ENCODE measurements around the gene RAB11FIP3. TPM values are rescaled to one million over a fixed set of nuclear protein-coding genes. Genes with fewer than 3 reads are reported as not detected.

The RAB11FIP3 gene
- total RNA-seq, 1 donor from 2014 or later, result 81.5 TPM

DNA sequence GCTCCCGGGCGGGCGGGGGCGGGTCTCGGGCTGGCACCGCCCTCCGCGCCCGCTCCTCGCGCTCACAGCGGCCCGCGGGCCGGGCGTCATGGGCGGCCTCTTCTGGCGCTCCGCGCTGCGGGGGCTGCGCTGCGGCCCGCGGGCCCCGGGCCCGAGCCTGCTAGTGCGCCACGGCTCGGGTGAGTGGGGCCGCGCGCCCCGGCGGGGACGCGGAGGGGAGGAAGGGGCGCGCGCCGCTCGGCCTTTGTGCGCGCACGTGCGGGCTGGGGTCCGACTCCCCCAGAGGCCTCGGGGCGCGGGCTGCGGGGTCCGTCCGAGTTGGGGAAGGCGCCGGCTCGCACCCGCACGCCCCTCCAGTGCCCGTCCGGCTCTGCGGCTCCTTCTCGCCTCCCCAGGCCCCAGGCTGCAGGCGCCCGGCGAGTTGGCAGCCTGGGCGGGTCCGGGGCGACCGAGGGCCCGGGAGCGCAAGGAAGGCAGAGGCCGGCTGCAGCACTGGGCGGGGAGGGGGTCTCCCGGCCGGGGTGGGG is 28.3 kb upstream of the RAB11FIP3 start, which contains the start of gene NME4:
Gene NME4, plus strand, starts transcription at position 65 of the 527 bp plus-strand sequence. Its CDS starts 24 bp downstream, at position 89.
- peak within 1 kb of the TSS; percentile 80 for H3K27ac Mint-ChIP-seq (ENCODE audit: unreplicated experiment)
- DNase-seq (ENCODE audit: low spot score), result peak; percentile 56
- H3K27me3 Mint-ChIP-seq (ENCODE audit: unreplicated experiment), result peaks cover 9% of the 10 kb centered on the region
- peak within 1 kb of the TSS; percentile 95 for H3K4me3 Mint-ChIP-seq (ENCODE audit: unreplicated experiment)
- no peaks in the 10 kb centered on the region for H3K9me3 Mint-ChIP-seq (ENCODE audit: unreplicated experiment)
- H3K36me3 Mint-ChIP-seq (ENCODE audit: low read depth, unreplicated experiment), result peaks cover 4% of the 10 kb centered on the region
- TF ChIP-seq CTCF (IDR thresholded peaks at IDR 0.05; ENCODE audit: unreplicated experiment), result no peak
- peaks cover 10% of the 10 kb centered on the region for H3K4me1 Mint-ChIP-seq (ENCODE audit: unreplicated experiment)

DNA sequence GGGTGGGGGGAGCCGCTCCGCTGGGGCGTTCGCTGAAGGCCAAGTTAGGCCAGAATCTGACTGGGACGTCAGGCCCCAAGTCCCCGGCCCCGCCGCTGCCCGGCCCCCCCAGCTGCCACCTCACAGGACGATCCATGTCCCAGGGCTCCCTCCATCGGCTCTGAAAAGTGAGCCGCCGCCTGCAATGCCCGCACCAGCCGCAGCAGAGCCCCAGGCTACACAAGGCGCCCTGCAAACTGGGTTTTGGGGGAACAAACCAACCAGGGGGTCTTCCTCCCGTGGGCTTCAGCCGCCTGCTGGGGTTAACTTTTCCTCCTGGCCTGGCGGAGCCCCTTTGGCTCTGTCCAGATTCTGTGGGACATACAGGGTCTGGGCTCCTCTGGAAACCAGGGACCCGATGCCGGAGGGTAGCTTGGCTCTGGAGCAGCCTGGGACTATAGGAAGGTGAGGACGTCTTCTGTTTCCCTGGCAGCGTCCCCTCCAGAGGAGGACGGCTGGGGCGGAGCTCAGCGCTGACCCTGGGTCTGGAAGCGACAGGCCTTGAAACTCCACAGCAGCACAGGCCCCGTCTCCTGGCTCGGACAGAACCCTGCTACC is 27.6 kb upstream of the RAB11FIP3 start:
- H3K27ac Mint-ChIP-seq (ENCODE audit: unreplicated experiment), result no peak overlapping the region
- no peak for TF ChIP-seq CTCF (IDR thresholded peaks at IDR 0.05; ENCODE audit: unreplicated experiment)
- H3K4me1 Mint-ChIP-seq (ENCODE audit: unreplicated experiment), result peaks cover 10% of the 10 kb centered on the region
- H3K9me3 Mint-ChIP-seq (ENCODE audit: unreplicated experiment), result no peaks in the 10 kb centered on the region
- peak; percentile 84 for DNase-seq (ENCODE audit: low spot score)
- H3K27me3 Mint-ChIP-seq (ENCODE audit: unreplicated experiment), result peaks cover 9% of the 10 kb centered on the region
- H3K4me3 Mint-ChIP-seq (ENCODE audit: unreplicated experiment), result peak overlapping the region; percentile 82
- peaks cover 4% of the 10 kb centered on the region for H3K36me3 Mint-ChIP-seq (ENCODE audit: low read depth, unreplicated experiment)

DNA sequence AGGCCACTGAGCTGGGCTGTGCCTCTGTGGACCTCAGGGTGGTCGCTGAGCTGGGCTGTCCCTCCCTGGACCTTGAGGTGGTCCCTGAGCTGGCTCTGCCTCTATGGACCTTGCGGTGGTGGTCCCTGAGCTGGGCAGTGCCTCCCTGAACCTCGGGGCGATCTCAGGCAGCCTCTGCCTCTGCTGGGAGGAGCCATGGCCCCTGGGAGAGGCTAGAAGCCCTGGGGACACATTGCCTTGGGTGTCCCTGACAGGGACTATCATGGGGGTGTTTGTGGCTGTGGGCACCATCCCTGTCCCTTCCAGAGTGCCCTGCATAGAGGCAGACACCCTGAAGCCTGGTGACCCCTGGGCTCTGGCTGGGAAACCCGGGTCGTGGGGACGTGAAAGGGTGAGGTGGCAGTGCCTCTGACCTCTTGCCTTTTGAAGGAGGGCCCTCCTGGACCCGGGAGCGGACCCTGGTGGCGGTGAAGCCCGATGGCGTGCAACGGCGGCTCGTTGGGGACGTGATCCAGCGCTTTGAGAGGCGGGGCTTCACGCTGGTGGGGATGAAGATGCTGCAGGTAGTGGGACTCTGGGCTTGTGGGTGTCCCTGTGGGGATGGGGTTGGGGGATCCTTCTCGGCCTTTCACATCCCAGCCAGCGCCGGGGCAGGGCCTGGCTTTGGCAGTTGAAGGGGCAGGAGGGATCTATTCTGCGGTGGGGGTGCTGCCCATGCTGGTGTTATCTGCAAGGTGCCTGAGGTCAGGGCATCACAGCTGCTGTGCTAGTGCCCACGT is 26.7 kb upstream of the RAB11FIP3 start:
- H3K9me3 Mint-ChIP-seq (ENCODE audit: unreplicated experiment), result no peaks in the 10 kb centered on the region
- peaks cover 9% of the 10 kb centered on the region for H3K27me3 Mint-ChIP-seq (ENCODE audit: unreplicated experiment)
- no peak for DNase-seq (ENCODE audit: low spot score)
- H3K4me1 Mint-ChIP-seq (ENCODE audit: unreplicated experiment), result peaks cover 10% of the 10 kb centered on the region
- TF ChIP-seq CTCF (IDR thresholded peaks at IDR 0.05; ENCODE audit: unreplicated experiment), result no peak
- peaks cover 4% of the 10 kb centered on the region for H3K36me3 Mint-ChIP-seq (ENCODE audit: low read depth, unreplicated experiment)
- peak overlapping the region; percentile 82 for H3K4me3 Mint-ChIP-seq (ENCODE audit: unreplicated experiment)
- no peak overlapping the region for H3K27ac Mint-ChIP-seq (ENCODE audit: unreplicated experiment)

DNA sequence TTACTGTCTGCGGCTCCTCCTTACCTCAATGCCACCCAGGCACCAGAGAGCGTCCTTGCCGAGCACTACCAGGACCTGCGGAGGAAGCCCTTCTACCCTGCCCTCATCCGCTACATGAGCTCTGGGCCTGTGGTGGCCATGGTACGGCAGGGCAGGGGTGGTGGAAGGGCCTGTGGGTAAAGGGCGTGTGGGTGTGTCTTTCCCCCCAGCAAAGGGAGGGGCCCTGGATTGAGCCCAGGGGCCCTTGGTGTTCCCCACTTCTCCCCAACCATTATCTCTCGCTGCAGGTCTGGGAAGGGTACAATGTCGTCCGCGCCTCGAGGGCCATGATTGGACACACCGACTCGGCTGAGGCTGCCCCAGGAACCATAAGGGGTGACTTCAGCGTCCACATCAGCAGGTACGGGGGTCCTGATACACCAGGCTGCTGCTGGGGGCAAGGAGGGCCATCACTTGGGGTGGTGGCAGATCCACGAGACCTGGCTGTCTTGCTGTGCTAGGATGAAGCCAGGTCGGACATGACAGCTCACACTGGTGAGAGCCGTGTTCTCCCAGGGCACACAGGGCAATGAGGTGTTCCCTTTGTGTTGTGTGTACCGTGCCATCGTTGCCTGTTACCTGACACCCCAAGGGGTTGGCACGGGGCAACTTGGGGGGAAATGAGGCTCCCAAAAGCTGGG is 26.0 kb upstream of the RAB11FIP3 start:
- H3K36me3 Mint-ChIP-seq (ENCODE audit: low read depth, unreplicated experiment), result peaks cover 4% of the 10 kb centered on the region
- peaks cover 11% of the 10 kb centered on the region for H3K27me3 Mint-ChIP-seq (ENCODE audit: unreplicated experiment)
- no peaks in the 10 kb centered on the region for H3K9me3 Mint-ChIP-seq (ENCODE audit: unreplicated experiment)
- no peak overlapping the region for H3K27ac Mint-ChIP-seq (ENCODE audit: unreplicated experiment)
- no peak for DNase-seq (ENCODE audit: low spot score)
- no peak overlapping the region for H3K4me3 Mint-ChIP-seq (ENCODE audit: unreplicated experiment)
- no peak for TF ChIP-seq CTCF (IDR thresholded peaks at IDR 0.05; ENCODE audit: unreplicated experiment)
- H3K4me1 Mint-ChIP-seq (ENCODE audit: unreplicated experiment), result peaks cover 10% of the 10 kb centered on the region

Data from endothelial cell (in vitro differentiated cells).